ENCODE data around the gene MAD2L1BP.

Gene MAD2L1BP

DNA sequence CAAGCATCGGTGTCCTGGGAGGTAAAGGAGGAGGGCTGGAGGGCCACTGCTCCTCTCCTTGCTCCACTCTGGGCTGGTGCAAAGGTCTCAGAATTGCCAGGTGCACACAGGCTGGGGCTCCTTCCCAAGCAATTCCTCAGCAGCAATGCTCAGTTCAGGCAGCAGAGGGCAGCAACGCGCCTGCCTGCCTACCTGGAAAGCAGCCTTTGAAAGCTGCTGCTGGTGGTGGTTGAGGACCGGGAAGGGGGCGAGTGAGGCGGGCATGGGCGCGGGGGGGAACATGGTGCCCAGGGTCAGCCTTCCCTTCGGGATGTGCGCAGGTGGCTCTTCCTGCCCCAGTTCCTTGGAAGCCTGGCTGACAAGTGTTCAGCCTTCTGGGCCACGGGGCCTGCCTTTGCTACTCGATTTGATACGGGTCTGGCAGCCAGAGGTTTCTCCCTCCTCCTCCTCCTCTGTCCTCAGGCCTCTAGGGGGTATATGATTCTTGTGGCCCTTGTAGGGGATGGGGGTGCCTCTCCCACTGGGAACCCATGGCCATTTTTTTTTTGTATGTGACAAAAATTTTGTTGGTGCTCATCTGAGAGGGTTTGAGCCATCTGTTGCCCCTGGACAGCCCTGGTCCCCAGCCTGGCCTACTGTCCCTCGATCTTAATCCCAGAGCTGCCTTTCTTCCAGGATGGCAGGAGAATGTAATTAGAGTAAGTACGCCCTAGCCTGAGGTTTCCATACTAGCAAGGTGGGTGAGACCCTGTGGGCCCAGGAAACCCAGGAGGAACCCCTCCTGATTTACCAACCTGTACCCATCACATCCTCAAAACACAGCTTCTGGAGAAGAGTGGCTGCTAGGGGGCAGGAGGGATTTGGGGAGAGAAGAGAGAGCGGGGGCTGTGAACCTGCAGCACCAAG lies 31.9 kb downstream of the MAD2L1BP start:
- DNase-seq, result peak; percentile 51 to 84 (median 75)

DNA sequence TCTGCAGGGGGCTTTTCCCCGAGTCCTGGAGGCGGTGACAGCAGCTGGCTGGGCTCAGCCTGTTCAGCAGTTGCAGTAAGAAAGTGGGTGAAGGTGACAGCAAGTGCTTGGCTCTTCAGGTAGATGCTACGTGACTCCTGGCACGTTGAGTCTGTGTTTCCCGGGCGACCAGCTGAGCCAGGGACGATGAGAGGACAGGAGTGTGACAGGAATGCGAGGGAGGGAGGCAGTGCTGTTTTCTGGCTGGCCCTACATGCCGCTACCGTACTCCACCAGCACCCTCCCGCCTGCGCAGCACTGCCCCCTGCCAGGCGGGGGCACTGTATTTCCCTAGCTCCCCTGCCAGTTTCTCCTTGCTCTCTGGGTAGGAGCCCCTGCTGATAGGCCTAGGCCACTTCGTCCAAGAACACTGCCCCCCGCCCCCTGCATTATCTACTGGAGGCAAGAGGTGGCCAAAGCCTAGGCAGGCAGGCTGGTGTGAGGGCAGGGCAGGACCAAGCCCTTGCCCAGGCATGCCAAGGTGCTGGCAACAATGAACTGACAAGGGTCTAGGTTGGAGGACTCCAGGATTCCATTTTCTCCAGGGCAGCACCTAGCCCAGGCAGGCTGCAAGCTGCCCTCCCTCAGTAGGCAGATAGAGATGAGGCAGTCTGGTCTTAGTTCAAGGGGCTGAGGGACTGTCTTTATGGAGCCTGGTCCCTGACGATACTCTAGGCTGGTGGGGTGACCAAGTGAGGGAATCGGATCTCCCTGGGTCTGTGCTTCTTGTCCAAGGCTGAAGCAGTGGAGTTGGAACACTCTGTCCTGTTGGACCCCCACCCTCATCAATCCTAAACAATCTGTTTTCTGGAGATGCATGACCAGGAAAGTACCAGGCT lies 32.8 kb downstream of the MAD2L1BP start:
- peak; percentile 7 to 29 (median 20) for DNase-seq

DNA sequence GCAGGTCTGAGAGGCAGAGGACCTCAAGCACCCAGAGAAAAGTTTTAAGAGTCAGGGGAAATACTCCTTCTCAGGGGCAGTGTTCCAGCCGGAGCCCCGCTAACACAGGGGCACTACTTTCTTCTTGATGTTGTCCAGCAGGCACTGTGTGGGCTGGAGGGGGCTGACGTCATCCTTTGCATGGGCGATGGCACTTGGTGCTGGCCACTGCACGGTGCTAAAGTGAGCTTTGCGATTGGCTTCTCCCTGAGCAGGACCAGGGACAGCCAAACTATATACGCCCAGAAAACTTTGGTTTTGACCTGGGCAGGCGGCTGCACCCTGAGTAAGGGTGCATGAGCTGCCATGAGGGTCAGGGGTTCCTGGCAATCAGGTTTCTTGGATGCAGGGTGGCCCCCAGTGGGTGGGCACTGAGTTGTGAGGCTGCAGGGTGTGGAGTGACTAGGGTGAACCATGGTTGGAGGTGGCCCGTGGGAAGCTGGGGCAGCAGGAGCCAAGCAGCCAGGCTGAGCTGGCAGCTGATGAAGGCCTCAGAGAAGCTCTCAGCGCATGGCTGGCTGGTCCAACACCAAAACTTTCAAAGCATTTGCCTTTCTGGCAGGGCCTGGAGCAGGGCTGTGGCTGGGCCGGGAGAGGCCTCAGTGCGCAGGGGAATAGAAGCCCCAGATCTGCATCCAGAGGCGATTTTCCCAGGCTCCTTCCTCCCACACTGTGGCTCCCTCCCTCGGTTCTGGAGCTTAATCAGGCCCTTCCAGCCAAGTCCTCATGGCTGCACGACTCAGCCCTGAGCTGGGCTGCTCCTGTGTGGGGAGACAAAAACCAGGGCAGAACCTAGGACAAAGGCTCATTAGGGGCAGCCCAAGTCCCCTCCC lies 33.6 kb downstream of the MAD2L1BP start:
- no peak for DNase-seq

DNA sequence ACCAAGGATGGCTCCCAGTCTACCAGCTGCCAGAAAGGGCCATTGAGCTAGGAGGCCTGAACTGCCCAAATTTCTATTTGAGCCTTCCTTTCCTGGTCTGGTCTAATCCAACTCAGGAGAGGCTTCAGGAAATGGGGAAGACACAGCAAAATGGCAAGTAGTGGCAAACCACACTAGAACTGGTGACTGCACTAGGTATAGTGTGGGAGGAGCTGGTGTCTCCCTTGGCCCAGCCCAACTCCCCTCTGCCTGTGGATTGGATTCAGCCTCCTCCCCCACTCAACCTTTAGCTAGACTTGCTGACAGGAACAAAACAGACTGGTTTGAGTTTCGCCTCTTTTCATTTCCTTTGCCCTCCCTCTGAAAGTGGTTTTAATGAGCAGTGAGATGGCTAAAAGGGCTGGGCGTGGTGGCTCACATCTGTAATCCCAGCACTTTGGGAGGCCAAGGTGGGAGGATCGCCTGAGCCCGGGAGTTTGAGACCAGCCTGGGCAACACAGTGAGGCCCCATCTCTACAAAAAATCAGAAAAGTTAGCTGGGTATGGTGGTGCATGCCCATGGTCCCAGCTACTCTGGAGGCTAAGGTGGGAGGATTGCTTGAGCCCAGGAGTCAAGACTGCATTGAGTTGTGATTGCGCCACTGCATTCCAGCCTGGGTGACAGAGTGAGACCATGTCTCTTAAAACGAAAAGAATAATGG lies 34.4 kb downstream of the MAD2L1BP start:
- DNase-seq, result no peak

DNA sequence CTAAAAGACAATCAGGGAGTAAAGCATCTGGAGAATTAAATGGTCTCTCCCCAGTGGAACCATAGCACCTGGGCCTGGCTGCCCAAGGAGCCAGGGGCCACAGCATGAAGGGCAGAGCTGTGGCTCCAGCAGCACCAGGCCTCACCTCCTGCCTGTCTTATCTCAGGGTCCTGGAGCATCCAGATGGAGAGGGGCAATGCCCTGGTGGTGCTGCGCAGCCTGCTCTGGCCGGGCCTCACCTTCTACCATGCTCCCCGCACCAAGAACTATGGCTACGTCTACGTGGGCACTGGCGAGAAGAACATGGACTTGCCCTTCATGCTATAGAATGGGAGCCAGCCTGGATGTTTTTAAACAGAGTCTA lies 35.0 kb downstream of the MAD2L1BP start:
- DNase-seq, result no peak

DNA sequence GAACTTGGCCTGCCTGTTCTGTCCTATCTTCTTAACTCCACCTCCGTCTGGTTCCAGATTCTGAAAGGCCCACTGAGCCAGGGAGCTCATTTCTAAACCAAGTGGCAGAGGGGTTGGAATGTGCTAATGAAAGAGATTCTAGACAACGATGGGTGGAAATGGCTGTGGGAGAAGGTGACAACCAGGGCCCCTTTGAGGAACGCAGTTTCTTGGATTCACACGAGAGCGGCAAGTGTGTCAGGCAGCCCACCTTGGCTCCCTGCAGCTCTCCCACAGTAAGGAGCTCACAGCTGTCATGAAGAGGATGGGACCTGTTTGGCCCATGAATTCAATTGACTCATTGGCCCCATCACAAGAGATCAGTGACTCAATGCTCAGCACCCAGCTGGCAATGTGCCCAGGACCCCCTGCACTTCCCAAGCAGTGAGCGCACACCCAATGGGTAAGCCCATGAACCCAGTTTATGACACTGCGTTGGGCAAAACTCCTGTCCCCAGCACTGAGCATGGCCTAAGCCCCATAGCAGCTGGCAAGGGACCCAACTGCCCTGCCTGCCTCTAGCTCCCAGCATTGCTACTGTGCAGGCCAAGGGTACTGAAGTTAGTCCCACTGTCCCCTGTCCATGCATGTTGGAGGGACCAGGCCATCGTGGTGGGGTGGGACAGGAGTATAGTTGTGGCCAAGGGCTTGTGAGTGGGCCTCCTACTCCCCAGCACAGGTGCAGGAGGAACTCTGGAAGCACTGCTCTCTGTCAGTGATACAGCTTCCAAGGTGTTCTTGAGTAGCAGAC lies 35.6 kb downstream of the MAD2L1BP start:
- DNase-seq, result no peak

DNA sequence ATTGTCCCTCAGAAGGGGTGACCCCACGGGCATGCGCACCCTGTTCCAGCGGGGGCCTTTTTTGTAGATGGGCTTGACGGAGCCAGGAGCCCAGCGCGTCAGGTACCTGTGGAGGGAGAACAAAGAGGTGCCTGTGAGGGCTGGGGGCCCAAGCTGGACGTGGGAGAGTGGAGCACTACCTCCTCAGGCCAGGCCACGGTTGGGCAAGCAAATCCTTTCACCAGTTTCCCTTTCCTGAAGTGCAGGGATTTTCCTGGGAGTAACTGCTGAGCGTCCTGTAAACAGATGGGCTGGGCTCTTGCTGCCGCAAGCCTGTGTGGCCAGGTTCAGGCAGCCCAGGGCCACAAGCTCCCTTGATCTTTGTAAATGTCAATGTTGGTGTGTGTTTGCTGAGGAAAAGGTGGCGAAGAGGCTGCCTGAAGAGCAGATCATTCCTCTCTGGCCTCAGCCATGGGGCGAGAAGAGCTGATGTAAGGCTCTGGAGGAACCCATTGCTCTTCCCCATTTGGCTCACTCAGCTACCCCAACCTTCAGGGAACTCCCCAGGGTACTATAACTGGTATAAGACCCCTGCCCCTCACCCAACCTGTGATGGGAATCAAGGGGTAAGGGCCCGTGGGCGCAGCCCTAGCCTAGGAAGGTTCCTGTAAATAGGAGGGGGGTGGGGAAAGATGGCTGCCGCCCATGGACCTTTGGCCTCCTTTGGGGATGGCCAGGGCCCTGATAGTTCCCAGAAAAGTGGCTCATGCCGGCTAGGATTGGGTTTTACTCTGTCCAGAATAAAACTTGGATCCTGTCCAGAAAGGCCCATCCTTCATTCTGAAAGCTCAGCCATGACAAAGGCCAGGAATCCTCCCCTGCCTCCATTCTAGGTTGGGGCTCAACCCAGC lies 36.4 kb downstream of the MAD2L1BP start:
- DNase-seq, result no peak

DNA sequence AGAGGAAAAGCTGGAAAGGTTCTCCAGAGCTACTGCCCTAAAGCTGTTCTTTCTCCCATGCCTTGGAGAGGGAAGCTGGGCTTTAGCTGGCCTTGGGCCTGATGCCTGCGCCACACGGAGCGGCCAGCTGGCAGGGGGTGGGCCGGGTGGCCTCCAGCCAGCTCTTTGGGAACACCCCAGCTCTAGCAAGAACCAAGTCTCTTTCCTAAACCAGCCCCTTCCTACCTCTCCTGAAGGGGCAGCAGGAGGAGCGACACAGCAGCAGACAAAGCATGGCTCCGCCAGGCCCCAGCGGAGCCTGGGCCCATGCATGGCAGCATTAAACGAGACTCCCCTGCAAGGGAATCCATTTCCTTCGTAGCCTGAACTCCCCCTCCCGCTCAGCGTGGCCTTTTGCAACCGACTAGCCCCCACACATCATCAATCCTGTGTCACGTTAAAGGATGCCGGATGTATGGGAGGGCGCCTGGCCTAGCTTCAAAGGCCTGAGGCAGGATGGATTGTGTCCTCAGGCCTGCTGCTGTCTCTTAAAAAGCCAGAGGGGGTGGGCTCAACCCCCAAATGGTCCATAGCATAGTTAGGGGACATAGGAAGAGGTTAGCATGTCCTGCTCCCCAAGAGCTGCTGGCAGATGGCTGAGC lies 37.9 kb downstream of the MAD2L1BP start:
- DNase-seq, result no peak

DNA sequence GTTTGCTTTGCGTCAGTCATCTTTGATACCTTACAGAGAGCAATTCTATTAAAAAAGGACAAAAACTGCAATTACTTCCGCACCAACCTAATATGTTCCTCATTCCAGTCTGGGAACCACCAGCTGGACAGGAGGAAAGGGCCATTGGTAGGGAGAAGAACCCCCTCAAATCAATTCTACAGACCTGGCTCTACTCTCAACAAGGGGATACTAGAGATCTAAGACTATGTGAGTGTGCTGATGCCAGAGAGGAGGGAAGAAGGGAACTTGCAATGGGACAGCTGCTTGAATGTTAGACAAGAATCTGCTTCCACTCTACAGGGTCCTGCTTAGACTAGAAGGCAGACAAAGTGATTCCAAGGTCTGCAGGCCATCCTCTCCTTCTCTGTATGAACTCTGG lies 38.7 kb downstream of the MAD2L1BP start:
- no peak for DNase-seq

DNA sequence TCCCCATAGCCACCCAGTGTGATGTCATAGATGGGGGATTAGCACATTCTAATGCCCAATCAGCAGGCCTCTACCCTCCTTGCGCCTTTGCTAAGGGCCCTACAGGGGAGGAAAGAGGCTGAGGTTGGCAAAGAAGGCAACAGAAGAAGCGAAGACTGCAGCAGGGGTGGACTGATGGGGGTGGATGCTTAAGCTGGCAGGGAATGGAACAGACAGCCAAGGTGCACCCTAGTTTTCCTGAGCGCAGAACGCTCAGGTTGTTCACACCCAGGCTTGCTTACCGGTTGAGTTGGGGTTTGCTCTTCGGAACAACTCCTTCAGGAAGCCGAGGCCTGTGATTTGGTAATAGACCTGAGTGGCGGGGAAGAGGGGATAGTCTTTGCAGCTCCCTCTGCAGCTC lies 39.3 kb downstream of the MAD2L1BP start:
- no peak for DNase-seq

DNA sequence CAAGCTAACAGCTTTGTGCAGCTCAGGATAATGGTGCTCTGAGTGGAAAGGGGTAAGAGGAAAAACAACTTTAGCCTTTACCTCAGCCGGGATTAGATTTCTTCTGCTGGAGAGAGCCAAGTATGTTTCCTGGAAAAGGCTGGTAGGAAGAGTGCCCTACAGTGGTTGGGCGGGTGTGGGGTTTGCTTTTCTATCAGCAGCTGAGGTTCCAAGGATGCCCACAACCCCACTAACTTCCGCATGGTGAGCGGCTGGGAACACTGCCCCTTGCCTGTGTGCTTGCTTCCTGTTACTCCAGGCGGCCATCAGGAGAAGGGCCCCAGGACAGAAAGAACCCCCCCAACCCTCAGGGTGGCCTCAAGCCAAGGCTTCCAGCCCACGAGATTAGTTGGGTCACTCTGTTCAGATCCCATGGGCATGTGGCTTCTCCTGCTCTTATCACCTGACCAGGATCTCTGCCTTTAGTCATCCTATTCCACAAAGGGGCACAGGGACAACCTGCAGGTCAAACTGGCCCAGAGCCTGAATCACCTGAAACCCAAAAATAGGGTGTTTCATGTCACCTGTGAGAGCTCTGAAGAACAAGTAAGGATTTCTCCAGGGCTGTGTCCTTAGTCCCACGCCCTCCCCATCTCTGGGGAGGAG lies 41.4 kb downstream of the MAD2L1BP start:
- no peak for DNase-seq

DNA sequence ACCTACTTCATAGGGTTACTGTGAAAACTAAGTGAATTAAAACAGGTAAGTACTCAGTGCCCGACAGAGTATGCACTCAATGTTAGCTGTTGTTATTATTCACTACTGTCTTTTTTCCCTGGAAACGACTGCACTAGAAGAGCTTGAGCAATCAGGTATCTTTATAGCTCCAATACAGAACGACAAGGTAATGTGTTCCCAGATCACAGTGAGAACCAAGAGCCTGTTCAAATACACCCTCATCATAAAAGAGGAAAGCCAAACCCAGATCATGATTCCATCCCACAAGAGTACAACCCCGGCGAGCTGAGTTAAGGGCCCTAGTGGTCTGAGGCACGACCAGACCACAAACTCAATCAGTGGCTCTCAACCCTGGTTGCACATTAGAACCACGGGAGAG lies 42.1 kb downstream of the MAD2L1BP start:
- DNase-seq, result no peak

DNA sequence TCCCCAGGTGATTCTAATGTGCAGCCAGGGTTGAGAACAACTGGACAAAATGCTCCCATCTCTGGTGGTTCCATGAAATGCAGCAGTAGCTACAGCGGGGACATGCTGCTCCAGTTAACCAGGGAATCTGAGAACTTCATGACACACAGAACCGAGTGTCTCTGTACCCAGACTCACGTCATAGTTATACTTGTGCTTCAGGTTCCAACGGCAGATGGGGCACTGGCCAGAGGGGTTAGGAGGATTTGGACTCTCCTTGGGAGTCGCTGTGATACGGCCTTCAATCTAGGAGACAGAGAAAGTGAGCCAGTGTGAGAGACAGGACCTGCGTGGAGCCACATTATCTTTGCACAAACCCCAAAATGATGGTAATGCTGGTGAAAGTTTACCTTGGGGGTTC lies 42.7 kb downstream of the MAD2L1BP start:
- no peak for DNase-seq

DNA sequence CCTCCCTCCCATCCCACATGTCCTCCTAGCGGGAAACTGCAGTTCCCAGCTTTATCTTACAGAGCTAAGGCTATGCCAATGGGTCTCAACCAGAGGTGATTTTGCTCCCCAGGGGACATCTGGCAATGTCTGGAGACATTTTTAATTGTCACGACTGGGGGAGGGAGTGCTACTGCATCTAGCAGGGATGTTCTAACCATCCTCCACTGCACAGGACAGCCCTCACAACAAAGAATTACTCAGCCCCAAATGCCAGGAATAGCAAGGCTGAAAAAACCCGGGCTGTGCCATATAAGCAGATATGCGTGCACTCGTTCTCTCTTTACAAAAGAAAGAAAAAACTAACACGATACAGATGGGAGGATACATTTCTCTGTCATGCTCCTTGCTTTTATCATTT lies 43.4 kb downstream of the MAD2L1BP start:
- no peak for DNase-seq

DNA sequence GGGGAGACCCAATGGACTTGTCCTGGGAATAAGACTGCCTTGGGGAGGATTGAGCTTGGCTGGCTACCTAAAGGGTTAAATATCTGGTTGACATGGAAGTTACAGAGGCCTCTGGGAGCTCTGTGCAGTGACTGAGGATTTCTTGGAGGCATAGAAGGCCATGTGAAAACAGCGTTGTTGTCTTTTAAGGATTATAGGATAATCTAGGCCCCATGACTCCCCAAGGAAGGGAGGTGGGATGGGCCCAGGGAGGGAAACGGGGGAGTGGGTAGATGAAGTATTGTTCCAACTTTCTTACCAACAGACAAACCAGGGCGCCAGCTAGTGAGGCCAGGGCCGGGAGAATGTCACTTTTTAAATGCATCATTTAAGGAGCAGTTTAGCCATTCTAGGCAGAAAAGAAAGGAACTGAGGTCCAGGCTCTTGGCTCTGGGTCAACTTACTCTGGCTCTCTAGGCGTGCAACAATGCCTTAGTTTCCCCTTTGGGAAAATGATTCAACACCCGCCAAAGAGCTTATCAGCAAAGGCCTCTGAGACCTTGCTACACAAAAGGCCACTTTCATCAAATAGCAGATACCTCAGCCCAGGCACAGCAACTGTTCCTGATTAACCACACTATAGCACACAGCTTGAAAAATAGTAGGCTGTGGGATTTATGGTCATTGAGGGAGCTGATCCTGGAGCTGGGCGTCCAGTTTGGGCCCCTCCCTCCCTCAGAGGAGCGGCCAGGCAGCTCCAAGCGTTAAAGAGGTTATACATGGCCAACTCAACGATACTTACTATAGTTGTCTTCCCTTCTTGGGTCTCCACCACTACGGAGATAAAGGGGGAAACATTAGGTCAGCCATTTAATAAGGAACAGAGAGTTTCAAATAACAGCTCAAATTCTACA lies 44.9 kb downstream of the MAD2L1BP start:
- no peak for DNase-seq

DNA sequence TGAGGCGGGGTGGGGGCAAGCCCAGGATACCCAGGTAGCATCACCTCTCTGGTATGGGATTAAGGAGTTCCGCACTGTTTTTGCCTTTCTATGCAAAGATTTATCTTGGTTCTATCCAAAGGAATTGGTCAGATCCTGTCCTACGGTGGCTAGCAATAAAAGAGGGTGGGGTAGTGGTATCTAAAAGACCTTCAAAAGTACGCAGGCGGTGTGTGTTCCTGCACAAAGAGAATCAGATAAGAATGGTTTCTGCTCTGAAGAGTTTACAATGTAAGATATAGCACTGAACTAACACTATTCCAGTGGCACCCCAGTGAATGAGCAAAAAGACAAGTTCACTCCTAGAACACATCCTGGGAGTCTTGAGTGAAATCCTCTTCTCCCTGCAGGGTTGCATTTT lies 45.7 kb downstream of the MAD2L1BP start:
- DNase-seq, result no peak

DNA sequence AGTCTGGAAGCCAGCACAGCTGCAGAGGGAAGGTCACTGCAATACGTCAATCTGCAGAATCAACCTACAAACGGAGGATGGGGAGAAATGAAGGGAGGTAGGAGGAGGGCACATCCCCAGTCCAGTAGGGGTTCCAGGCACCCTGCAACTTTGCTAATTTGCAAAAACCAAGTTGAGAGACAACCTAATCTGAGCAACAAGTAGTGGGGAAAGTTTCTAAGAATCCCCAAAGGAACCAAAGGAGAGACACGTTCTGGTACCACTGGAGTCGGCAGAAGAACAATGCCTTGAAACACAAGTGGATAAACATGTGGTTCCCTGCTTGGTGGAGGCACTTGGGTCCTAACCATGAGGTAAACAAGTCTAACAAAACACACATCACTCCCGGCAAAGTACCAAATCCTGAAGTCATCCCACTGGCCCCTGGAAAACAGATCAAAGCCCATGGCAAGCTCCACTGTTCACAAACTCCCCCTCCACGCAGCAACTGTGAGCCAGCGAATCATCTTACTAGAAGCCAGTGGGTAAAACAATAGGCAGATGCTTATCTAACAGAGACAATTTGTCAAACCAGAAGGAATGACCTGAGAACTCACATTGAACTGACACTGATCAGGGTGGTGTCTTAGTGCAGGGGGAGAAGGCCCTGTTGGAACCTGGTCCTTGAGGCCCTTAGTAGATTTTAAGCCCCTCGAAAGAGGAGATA lies 47.2 kb downstream of the MAD2L1BP start:
- DNase-seq, result no peak

All from stimulated activated naive CD4-positive, alpha-beta T cell (primary cell).